ENCODE data around the gene SMIM30. TPM values are rescaled to one million over a fixed set of nuclear protein-coding genes. Genes with fewer than 3 reads are reported as not detected.
"Not testable (repeated sequence)": the region's sequence is repeated elsewhere in the genome, so short reads cannot be mapped to it uniquely, and the experiment has no call there.

SMIM30 gene
- 10 to 100 TPM; 11.5 to 71.5 (median 47.1) TPM for total RNA-seq

GRCh38 chr7:113118074-113118959 lies at the start of gene SMIM30:
SMIM30 (minus strand) TSS chr7:113118554; CDS start chr7:113117578, 976 bp downstream.
- no peaks in the 10 kb centered on the region for H3K27me3 ChIP-seq
- intact Hi-C loops (cut with DNase I; ENCODE audit: low total_unique reads), result no loop called here
- peak; percentile 78 to 84 for TF ChIP-seq POLR2A (IDR thresholded peaks at IDR 0.05)
- no peak for TF ChIP-seq CTCF (IDR thresholded peaks at IDR 0.05)
- H3K36me3 ChIP-seq, result no peaks in the 10 kb centered on the region
- no peaks in the 10 kb centered on the region for H3K4me1 ChIP-seq
- no peaks in the 10 kb centered on the region for H3K9me3 ChIP-seq
- H3K4me3 ChIP-seq, result peak within 1 kb of the TSS; percentile 51 to 61
- peak; percentile 85 to 92 for DNase-seq
- H3K27ac ChIP-seq, result peak within 1 kb of the TSS; percentile 65 to 73

- H3K4me1 ChIP-seq; H3K27me3 ChIP-seq; DNase-seq; H3K27ac ChIP-seq; H3K9me3 ChIP-seq; H3K36me3 ChIP-seq; intact Hi-C loops (cut with DNase I; ENCODE audit: low total_unique reads); H3K4me3 ChIP-seq: not testable (repeated sequence)
Measured at GRCh38 chr7:113166176-113166575, 47.8 kb upstream of the SMIM30 start.

- Histone ChIP-seq H3K9me3 (no peaks in the 10 kb centered on the region), H3K4me1 (no peaks in the 10 kb centered on the region), H3K27ac (no peak overlapping the region), H3K36me3 (peaks cover 0 to 3% of the 10 kb centered on the region in 2 donors), H3K4me3 (no peak overlapping the region), H3K27me3 (no peaks in the 10 kb centered on the region)
- no peak for TF ChIP-seq CTCF (IDR thresholded peaks at IDR 0.05)
- TF ChIP-seq POLR2A (IDR thresholded peaks at IDR 0.05), result no peak
- no peak for DNase-seq
- intact Hi-C loops (cut with DNase I; ENCODE audit: low total_unique reads), result no loop called here
Measured at GRCh38 chr7:113161050-113161449, 42.7 kb upstream of the SMIM30 start.

- H3K9me3 ChIP-seq, result no peaks in the 10 kb centered on the region
- no peak overlapping the region for H3K4me3 ChIP-seq
- H3K27ac ChIP-seq, result no peak overlapping the region
- TF ChIP-seq POLR2A (IDR thresholded peaks at IDR 0.05) (no peak), CTCF (IDR thresholded peaks at IDR 0.05) (no peak)
- no peak for DNase-seq
- no peaks in the 10 kb centered on the region for H3K27me3 ChIP-seq
- peaks cover 0 to 2% of the 10 kb centered on the region in 2 donors for H3K36me3 ChIP-seq
- intact Hi-C loops (cut with DNase I; ENCODE audit: low total_unique reads), result no loop called here
- no peaks in the 10 kb centered on the region for H3K4me1 ChIP-seq
Measured at GRCh38 chr7:113159746-113160339, 41.5 kb upstream of the SMIM30 start.

- Histone ChIP-seq H3K27me3 (no peaks in the 10 kb centered on the region), H3K4me1 (no peaks in the 10 kb centered on the region), H3K36me3 (no peaks in the 10 kb centered on the region), H3K27ac (no peak overlapping the region), H3K4me3 (no peak overlapping the region), H3K9me3 (no peaks in the 10 kb centered on the region)
- intact Hi-C loops (cut with DNase I; ENCODE audit: low total_unique reads), result no loop called here
- TF ChIP-seq POLR2A (IDR thresholded peaks at IDR 0.05) (no peak), CTCF (IDR thresholded peaks at IDR 0.05) (no peak)
- DNase-seq, result no peak
Measured at GRCh38 chr7:113158756-113159155, 40.4 kb upstream of the SMIM30 start.

All from uterus (tissue), 4 donors.